Activated CD8-positive, alpha-beta memory T cell treated with anti-CD3 and anti-CD28 coated beads for 4 hours (primary cell): ENCODE results near the gene ERMARD.

ENCODE experiments used
- DNase-seq, 2 donors: peaks; one replicate each; pipeline ENCODE4 v3.0.0-alpha.2; 2020; ENCODE audit warnings: low read depth in 2 of 2

ERMARD gene

DNA sequence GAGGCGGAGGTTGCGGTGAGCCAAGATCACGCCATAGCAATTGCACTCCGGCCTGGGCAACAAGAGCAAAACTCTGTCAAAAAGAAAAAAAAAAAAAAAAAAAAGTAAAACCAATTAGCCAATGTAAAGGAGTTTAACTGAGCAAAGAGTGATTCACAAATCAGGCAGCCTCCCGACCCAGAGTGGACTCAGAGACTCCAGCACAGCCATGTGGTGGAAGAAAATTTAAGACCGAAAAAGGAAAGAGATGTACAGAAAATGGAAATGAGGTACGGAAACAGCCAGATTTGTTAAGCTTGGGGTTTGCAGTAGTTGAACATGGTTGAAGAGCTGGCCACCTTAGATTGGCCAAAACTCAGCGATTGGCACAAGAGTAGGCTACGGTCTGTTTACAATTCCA is 51.4 kb downstream of the ERMARD start:
- DNase-seq = no peak

DNA sequence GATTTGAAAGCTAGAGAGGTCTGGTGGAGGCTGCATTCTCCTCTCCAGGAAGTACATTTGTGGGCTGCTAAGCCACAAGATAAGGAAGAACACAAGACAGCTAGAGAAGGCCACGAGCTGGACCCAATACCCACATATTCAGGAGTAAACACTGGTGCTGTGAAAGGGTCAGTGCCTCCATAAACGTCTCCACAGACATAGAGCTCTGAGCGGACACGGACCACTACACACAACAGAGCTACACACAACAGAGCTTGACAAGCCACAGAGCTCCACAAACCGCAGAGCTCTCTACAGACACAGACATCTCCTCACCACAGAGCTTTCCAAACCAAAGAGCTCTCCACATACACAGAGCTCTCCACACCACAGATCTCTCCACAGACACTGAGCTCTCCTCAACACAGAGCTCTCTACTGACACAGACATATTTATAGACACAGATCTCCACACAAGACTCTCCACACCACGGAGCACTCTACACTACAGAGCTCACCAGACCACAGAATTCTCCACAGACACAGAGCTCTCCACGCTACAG is 51.9 kb downstream of the ERMARD start:
- no peak for DNase-seq

DNA sequence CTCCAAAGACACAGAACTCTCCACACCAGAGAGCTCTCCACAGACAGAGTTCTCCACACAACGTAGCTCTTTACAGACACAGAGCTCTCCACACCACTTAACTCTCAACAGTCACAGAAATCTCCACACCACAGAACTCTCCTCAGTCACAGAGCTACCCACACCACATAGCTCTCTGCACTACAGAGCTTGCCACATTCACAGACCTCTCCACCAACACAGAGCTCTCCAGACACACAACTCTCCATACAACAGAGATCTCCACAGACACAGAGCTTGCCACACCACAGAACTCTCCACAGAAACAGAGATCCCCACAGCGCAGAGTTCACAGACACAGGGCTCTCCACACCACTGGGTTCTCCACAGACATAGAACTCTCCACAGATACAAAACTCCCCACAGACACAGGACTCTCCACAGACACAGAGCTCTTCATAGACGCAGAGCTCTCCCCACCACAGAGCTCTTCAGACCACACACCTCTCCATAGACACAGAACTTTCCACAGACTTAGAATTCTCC is 52.5 kb downstream of the ERMARD start:
- no peak for DNase-seq

DNA sequence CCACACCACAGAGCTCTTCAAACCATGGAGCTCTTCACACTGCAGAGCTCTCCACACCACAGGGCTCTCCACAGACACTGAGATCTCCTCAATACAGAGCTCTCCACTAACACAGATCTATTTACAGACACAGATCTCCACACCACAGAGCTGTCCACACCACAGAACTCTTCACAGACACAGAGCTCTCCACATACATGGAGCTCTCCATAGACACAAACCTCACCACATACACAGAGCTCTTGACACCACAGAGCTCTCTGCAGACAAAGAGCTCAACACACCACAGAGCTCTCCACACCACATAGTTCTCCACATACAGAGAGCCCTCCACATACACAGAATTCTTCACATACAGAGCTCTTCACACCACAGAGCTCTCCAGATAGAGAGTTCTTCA is 53.0 kb downstream of the ERMARD start:
- DNase-seq = no peak

DNA sequence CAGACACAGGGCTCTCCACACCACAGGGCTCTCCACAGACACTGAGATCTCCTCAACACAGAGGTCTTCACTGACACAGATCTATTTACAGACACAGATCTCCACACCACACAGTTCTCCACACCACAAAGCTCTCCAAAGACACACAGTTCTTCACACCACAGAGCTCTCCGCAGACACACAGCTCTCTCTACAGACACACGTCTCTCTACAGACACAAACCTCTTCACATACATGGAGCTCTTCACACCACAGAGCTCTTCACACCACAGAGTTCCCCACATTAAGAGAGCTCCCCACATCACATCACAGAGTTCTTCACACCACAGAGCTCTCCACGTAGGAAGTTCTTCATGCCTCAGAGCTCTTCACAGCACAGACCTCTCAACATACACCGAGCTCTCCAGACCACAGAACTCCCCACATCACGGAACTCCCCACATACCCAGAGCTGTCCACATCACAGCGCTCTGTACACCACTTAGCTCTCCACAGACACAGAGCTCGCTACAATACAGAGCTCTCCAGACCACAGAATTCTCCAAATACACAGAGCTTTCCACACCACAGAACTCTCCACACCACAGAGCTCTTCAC is 53.9 kb downstream of the ERMARD start:
- no peak for DNase-seq

DNA sequence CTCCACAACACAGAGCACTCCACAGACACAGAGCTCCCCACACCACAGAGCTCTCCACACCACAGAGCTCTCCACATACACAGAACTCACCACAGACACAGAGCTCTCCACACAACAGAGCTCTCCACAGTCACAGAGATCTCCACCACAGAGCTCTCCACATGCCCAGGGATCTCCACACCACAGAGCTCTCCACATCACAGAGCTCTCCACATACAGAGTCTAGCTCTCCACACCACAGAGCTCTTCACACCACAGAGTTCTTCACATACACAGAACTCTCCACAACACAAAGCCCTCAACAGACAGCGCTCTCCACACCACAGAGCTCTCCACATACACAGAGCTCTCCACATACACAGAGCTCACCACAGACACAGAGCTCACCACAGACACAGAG is 55.3 kb downstream of the ERMARD start:
- DNase-seq = no peak

DNA sequence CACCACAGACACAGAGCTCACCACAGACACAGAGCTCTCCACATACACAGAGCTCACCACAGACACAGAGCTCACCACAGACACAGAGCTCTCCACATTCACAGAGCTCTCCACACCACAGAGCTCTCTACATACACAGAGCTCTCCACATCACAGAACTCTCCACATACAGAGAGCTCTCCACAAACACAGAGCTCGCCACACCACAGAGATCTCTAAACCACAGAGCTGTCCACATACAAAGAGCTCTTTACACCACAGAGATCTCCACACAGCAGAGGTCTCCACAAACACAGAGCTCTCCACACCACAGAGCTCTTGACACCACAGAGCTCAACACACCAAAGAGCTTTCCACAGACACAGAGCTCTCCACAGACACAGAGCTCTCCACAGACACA is 55.8 kb downstream of the ERMARD start:
- no peak for DNase-seq

DNA sequence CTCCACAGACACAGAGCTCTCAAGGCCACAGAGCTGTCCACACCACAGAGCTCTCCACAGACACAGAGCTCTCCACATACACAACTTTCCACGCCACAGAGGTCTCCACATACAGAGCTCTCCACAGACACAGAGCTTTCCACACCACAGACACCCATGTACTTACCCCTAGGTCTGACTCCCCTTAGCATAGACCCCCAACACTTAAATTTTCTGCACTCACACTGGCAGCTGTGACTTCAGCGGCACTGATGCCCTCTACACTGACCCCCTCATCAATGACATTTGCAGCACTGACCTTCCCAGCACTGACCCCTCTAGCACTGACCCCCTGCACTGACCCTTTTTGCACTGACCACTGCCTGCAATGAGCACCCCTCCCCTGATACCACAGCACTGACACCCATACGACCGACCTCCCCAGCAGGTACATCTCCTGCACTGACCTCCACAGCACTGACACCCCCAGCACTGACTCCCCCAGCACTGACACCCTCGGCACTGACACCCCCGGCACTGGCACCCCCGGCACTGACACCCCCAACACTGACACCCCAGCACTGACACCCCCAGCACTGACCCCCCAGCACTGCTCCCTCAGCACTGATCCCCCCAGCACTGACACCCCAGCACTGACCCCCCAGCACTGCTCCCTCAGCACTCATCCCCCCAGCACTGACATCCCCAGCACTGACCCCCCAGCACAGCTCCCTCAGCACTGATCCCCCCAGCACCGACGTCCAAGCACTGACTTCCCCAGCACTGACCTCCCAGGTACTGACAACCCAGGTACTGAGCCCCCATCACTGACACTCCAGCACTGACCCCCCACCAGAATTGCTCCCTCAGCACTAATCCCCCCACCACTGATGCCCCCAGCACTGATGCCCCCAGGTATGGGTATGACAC is 56.5 kb downstream of the ERMARD start:
- DNase-seq = no peak

DNA sequence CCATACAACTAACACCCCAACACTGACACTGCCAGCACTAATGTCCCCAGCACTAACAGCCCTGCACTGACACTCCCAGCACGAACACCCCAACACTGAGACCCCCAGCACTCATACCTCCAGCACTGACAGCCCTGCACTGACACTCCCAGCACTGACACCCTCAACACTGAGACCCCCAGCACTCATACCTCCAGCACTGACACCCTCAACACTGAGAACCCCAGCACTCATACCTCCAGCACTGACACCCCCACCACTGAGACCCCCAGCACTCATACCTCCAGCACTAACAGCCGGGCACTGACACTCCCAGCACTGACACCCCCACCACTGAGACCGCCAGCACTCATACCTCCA is 57.2 kb downstream of the ERMARD start:
- no peak for DNase-seq

DNA sequence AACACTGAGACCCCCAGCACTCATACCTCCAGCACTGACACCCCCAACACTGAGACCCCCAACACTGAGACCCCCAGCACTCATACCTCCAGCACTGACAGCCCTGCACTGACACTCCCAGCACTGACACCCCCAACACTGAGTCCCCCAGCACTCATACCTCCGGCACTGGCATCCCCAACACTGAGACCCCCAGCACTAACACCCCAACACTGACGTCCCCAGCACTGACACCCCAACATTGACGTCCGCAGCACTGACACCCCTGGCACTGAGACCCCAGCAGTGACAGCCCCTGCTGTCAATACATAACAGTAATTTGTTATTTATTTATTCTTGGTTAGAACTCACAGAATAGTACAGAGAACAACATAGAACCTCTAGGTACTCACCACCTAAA is 58.0 kb downstream of the ERMARD start:
- DNase-seq = no peak

DNA sequence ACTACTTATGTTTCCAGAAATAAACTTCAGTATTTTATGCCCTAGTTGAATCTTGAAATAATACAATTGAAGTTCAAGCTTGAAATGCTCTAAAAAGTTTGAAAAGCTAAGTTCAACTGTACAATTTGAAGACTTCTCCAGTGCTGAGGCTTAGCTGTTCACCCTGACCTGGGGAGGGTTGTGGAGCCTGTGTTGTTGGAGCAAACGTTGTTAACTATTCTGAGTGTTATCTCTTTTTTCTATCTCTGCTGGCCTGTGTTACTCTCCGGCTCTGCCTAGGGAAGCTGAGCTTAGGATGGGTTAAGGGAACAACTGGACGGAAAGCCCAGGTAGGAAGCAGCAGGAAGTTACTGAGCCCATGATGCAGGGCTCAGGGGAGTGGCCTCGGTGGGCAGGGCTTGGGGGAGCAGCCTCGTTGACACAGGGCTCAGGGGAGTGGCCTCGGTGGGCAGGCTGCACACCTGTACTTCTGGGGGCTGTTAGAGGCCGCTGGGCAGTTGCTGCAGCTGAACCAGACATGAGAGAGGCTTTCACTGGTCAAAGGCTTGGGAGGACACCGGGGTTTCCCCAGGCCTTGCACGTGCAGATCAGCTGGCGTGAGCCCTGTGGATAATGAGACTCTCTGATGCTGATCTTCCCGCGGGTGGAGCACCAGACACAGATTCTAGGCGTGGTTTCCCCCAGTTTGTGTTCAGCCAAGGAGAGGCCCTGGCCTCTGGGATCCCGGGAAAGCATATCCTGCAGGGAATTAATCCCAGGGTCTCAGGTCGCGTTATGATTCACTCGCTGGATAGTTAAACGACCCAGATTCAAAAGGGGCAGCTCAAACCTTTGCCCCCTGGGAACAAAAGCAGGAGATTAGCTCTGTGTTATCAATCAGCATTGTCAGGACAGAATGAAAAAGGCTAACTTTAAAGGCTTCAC is 58.9 kb downstream of the ERMARD start:
- DNase-seq = no peak

DNA sequence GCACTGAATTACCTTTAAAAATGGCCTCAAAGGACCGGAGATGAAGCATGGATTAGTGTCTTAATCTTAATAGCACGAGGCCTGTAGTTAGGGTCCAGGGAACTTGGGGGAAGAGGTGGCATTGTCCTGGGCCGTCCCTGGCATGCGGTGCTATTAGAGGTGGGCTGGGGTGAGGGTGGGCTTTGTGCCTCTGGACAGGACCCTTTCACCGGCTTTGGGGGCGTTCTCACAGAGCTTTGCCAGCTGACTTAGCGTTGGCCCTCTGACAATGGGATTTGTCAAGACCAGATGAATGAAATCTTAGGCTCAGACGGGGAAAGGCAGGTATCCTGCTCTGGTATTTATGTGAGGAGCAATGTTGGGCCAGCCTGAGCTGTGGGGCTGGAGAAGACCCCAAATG is 59.6 kb downstream of the ERMARD start:
- DNase-seq = no peak

DNA sequence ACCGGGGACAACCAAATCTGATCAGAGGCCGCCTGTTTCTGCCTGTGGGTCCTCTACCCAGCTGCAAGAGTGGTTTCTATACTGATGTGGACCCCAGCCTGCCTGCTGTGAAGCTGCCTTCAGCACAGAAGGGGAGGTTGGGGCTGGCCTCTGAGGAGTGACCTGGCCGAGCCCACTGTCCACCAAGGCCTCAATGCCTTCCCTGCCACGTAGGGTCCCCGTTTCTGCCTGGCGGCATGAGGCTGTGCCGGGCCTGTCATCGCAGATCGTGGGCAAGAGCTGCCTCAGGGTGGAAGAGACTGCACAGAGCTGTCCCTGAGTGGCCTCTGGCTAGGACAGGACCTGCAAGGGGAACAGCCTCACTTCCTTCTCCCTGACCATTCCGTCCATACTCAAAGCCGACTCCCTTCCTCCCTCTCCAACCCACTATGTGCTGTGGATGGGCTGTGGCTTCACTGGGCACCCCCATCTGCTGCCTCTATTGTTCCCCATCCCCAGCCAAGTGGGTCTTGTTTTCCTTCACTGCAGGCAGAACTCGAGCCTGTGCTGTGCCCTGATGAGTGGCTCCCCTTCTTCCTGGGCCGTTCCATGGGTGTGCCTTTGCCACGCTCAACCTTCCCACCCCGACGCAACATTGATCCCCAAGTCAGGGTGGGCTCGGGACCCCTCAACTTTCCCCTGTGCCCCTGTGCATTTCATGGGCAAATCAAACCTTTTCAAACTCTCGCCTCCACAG is 60.3 kb downstream of the ERMARD start:
- no peak for DNase-seq

DNA sequence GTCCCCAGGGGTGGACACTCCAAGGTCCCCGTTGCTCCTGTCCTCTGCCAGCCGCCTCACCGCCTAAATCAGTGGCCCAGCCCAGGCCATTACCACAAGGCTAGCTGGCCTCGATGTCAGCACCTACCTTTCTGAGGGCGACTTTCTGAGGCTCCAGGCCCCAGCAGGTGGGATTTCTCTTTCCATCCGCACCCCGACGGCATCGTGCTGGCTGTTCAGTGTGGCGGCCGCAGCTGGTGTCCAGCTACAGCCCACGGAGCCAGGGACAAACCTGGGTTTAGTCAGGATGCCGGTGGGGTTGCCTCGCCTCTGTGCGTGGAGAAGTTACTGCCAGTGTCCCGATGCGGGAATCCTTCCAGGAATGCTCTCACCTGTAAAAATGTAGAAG is 60.8 kb downstream of the ERMARD start:
- no peak for DNase-seq

DNA sequence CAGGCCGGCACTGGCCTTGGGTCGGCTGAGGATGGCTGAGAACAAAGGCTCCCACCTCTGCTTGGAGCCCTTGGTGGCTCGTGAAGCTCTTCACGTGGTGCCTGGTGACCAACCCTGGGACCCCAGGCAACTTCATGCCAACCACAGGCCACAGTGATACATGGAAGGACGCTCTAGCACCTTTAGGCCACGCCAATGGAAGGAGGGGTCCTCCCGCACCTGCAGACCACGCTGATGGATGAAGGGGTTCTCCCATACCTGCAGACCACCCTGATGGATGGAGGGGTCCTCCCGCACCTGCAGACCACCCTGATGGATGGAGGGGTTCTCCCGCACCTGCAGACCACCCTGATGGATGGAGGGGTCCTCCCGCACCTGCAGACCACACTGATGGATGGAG is 62.5 kb downstream of the ERMARD start:
- DNase-seq = no peak

DNA sequence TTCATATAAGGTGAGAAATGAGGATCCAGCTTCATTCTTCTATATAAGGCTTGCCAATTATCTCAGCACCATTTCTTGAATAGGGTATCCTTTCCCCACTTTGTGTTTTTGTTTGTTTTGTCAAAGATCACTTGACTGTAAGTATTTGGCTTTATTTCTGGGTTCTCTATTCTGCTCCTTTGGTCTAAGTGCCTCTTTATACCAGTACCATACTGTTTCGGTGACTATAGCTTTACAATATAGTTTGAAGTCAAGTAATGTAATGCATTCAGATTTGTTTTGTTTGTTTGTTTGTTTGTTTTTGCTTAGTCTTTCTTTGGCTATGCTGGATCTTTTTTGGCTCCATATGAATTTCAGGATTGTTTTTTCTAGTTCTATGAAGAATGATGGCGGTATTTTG is 64.6 kb downstream of the ERMARD start:
- DNase-seq = no peak

DNA sequence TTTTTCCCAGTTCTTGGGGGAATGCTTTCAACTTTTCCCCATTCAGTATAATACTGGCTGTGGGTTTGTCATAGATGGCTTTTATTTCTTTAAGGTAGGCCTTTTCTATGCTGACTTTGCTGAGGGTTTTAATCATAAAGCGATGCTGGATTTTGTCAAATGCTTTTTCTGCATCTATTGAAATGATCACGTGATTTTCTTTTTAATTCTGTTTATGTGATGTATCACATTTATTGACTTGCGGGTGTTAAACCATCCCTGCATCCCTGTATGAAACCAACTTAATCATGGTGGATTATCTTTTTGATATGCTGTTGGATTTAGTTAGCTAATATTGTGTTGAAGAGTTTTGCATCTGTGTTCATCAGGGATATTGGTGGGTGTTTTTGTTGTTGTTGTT is 65.6 kb downstream of the ERMARD start:
- DNase-seq = no peak

DNA sequence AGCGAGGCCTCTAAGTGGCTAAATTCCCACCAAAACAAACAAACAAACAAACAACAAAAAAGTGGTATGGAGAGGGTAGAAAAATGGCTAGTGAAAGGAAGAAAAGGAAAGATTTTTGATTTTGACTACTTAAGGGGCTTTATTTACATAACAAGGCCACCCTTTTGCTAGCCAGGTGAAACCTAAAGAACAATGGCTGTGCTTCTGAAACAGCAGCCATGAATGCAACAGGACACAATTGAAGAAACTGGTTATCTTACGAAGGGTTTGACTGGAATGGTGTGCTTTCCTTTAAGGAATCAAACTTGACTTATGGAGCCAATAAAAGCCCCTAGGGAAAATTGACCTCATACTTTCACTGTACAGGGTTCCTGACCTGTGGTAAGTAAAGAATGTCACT is 68.9 kb downstream of the ERMARD start:
- no peak for DNase-seq

DNA sequence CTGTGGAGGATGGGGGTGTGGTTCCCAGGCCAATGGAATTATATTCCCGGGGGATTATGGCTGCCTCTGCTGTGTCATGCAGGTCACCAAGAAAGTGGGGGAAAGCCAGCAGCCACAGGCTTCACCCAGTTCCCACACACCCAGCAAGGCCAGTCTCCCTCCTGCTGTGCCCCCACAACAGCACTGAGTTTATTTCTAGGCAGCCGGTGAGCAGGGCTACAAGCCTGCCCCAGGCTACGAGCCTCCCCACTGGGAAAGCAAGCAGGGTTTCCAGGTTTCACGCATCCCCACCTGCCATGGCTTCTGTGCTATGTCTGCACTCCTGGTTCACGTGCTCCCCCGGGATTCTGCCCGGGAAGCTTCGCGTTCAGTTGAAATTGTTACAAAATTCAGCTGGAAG is 72.6 kb downstream of the ERMARD start:
- no peak for DNase-seq

DNA sequence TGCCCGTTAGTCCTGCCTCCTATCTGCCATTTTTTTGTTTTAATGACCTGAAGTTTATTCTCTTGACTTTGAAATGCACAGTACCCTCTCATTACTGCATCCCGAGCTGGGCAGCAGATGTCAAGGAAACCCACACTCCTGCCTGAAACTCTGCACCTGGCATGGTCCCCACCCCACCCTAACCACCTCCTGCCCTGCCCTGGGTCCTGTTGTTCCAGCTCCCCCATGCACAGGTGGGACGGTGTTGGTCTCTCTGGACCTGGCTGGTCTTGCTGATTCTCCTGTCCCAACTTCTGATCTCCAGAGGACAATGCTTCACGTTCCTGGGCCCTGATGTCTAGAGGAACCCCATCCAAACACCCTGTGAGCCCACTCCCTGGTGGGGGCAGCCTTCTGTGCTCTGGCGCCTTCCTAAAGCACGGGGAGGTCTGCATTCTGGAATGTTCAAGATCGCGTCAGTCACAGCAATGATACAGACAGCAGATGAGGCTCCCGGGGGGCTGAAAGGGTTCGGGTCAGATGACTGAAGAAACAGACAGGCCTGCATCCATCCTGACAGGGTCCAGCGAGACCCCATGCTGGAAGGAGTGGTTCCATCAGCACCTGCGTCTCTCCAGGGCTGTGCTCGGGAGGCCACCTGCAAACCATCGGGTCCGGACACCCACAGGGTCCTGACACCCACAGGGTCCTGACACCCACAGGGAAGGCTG is 73.6 kb downstream of the ERMARD start:
- DNase-seq = no peak
